ENCODE measurements around the gene ARL8A. TPM values are rescaled to one million over a fixed set of nuclear protein-coding genes. Genes with fewer than 3 reads are reported as not detected.

Gene ARL8A
- polyA plus RNA-seq, 1 experiment, result 58.0 TPM

DNA sequence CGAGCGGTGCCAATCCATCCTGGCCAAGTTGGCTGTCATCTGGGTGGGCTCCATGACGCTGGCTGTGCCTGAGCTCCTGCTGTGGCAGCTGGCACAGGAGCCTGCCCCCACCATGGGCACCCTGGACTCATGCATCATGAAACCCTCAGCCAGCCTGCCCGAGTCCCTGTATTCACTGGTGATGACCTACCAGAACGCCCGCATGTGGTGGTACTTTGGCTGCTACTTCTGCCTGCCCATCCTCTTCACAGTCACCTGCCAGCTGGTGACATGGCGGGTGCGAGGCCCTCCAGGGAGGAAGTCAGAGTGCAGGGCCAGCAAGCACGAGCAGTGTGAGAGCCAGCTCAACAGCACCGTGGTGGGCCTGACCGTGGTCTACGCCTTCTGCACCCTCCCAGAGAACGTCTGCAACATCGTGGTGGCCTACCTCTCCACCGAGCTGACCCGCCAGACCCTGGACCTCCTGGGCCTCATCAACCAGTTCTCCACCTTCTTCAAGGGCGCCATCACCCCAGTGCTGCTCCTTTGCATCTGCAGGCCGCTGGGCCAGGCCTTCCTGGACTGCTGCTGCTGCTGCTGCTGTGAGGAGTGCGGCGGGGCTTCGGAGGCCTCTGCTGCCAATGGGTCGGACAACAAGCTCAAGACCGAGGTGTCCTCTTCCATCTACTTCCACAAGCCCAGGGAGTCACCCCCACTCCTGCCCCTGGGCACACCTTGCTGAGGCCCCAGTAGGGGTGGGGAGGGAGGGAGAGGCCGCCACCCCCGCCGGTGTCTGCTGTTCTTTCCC, 16.5 kb downstream of the ARL8A start:
- H3K4me3 ChIP-seq (ENCODE audit: low read depth, low read length), result no peak overlapping the region
- peaks cover 22% of the 10 kb centered on the region for H3K27me3 ChIP-seq (ENCODE audit: control insufficient read depth, insufficient read depth, low read length)
- H3K27ac ChIP-seq (ENCODE audit: low read depth, low read length), result no peak overlapping the region
- TF ChIP-seq, protein P1, sequence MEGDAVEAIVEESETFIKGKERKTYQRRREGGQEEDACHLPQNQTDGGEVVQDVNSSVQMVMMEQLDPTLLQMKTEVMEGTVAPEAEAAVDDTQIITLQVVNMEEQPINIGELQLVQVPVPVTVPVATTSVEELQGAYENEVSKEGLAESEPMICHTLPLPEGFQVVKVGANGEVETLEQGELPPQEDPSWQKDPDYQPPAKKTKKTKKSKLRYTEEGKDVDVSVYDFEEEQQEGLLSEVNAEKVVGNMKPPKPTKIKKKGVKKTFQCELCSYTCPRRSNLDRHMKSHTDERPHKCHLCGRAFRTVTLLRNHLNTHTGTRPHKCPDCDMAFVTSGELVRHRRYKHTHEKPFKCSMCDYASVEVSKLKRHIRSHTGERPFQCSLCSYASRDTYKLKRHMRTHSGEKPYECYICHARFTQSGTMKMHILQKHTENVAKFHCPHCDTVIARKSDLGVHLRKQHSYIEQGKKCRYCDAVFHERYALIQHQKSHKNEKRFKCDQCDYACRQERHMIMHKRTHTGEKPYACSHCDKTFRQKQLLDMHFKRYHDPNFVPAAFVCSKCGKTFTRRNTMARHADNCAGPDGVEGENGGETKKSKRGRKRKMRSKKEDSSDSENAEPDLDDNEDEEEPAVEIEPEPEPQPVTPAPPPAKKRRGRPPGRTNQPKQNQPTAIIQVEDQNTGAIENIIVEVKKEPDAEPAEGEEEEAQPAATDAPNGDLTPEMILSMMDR (IDR thresholded peaks at IDR 0.05; ENCODE audit: low read depth, low read length), result no peak
- POLR2A ChIA-PET, result no interaction called here
- H3K9me3 ChIP-seq (ENCODE audit: control insufficient read depth, insufficient read depth, low read length), result no peaks in the 10 kb centered on the region; the same call in 1 of the 2 replicates
- CTCF ChIA-PET, result no interaction called here
- no peak for DNase-seq (ENCODE audit: low read depth, low spot score)

DNA sequence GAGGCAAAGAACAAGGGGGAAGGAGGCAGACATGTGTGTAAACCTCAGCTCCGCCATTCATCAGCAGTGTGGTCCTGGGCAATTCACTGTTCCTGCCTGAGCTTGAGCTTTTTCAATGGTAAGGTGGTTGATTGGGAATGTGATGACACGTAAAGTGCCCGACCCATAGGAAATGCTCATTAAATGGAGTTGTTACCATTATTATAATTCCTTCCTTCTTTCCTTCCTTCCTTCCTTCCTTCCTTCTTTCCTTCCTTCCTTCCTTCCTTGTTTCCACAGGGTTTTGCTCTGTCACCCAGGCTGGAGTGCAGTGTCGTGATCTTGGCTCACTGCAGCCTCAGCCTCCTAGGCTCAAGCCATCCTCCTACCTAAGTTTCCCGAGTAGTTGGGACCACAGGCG, 17.5 kb downstream of the ARL8A start:
- ChIA-PET CTCF (interaction anchor here (7.1 kb wide), 1 partner anchor 7 kb away, joined by 43 read pairs; no protein-coding TSS in a partner anchor), POLR2A (no interaction called here)
- no peak for DNase-seq (ENCODE audit: low read depth, low spot score)
- Histone ChIP-seq H3K4me3 (ENCODE audit: low read depth, low read length) (no peak overlapping the region), H3K27ac (ENCODE audit: low read depth, low read length) (no peak overlapping the region), H3K9me3 (ENCODE audit: control insufficient read depth, insufficient read depth, low read length) (no peaks in the 10 kb centered on the region; the same call in 1 of the 2 replicates), H3K27me3 (ENCODE audit: control insufficient read depth, insufficient read depth, low read length) (peaks cover 23% of the 10 kb centered on the region)
- TF ChIP-seq, protein P1 (IDR thresholded peaks at IDR 0.05; ENCODE audit: low read depth, low read length), result no peak

DNA sequence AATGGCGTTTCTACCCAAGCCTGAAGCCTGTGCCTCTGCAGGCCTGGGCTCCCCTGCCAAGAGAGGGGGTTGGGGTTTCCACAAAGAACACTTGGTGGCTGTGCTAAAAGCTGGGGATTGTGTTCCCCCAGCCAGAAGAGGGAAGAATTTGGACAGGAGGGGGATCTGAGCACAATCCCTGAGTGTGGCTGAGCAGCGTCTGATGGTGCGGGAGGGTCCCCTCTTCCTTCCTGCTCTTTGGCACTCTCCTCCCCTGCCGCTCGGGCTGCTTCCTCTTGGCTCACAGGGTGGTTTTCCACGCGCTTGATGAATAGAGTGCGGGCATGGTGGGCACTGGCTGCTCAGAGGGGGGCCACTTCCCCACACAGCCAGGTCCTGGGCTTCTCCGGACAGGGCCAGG, 18.1 kb downstream of the ARL8A start:
- no peaks in the 10 kb centered on the region; the same call in 1 of the 2 replicates for H3K9me3 ChIP-seq (ENCODE audit: control insufficient read depth, insufficient read depth, low read length)
- peaks cover 24% of the 10 kb centered on the region for H3K27me3 ChIP-seq (ENCODE audit: control insufficient read depth, insufficient read depth, low read length)
- TF ChIP-seq, protein P1 (IDR thresholded peaks at IDR 0.05; ENCODE audit: low read depth, low read length), result no peak
- POLR2A ChIA-PET, result no interaction called here
- H3K4me3 ChIP-seq (ENCODE audit: low read depth, low read length), result no peak overlapping the region
- no peak for DNase-seq (ENCODE audit: low read depth, low spot score)
- no peak overlapping the region for H3K27ac ChIP-seq (ENCODE audit: low read depth, low read length)
- CTCF ChIA-PET, result interaction anchor here (7.1 kb wide), 1 partner anchor 8 kb away, joined by 43 read pairs; no protein-coding TSS in a partner anchor

DNA sequence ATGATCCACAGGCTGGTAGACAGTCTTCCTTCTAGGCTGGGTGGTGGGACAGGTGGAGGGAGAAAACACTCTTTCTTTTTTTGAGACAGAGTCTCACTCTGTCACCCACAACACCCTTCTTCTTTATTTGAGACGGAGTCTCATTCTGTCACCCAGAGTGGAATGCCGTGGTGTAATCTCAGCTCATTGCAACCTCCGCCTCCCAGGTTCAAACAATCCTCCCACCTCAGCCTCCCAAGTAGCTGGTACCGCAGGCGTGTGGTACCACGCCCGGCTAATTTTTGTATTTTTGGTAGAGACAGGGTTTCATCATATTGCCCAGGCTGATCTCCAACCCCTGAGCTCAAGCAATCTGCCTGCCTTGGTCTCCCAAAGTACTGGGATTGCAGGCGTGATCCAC, 18.9 kb downstream of the ARL8A start:
- Histone ChIP-seq H3K4me3 (ENCODE audit: low read depth, low read length) (no peak overlapping the region), H3K27me3 (ENCODE audit: control insufficient read depth, insufficient read depth, low read length) (peaks cover 26% of the 10 kb centered on the region), H3K27ac (ENCODE audit: low read depth, low read length) (no peak overlapping the region), H3K9me3 (ENCODE audit: control insufficient read depth, insufficient read depth, low read length) (no peaks in the 10 kb centered on the region; the same call in 1 of the 2 replicates)
- ChIA-PET CTCF (interaction anchor here (0.8 to 7.1 kb wide), 2 partner anchors 9 to 125 kb away, joined by 3 to 43 read pairs; no protein-coding TSS in a partner anchor), POLR2A (no interaction called here)
- TF ChIP-seq, protein P1 (IDR thresholded peaks at IDR 0.05; ENCODE audit: low read depth, low read length), result no peak
- no peak for DNase-seq (ENCODE audit: low read depth, low spot score)

DNA sequence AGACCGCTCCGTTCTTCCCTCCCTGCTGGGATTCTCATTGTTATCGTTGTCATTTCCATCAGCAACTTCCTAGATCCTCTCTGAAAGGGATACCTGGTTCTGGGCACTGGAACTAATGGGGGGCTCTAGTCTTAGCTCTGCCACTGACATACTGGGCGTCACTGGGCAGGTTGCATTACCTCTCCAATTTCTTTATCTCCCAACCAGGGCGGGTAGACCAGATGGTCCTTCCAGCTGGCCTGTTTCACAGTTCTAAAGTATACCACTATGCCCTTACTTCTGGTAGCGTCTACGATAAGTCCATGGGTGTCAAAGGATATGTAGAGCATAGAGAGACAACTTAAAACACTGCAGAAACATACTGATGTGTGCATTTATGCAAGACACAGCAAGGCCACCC, 20.4 kb downstream of the ARL8A start:
- no peak for DNase-seq (ENCODE audit: low read depth, low spot score)
- CTCF ChIA-PET, result interaction anchor here (7.1 to 8.2 kb wide), 2 partner anchors 10 to 124 kb away, joined by 43 to 125 read pairs; no protein-coding TSS in a partner anchor
- POLR2A ChIA-PET, result no interaction called here
- Histone ChIP-seq H3K4me3 (ENCODE audit: low read depth, low read length) (no peak overlapping the region), H3K9me3 (ENCODE audit: control insufficient read depth, insufficient read depth, low read length) (no peaks in the 10 kb centered on the region; the same call in 1 of the 2 replicates), H3K27me3 (ENCODE audit: control insufficient read depth, insufficient read depth, low read length) (peaks cover 26% of the 10 kb centered on the region), H3K27ac (ENCODE audit: low read depth, low read length) (no peak overlapping the region)
- TF ChIP-seq, protein P1 (IDR thresholded peaks at IDR 0.05; ENCODE audit: low read depth, low read length), result no peak

Measured in AG04450 (cell line).